HepG2 (cell line): ENCODE measurements around the gene NME4. TPM values are rescaled to one million over a fixed set of nuclear protein-coding genes. Genes with fewer than 3 reads are reported as not detected.

Experiments used
- AGO1 ChIP-seq: fragments of 200-400 bp; formaldehyde crosslinking; IDR thresholded peaks from 2 replicates; pipeline ENCODE4 v1.6.1; 2017; ENCODE audit warnings: mild to moderate bottlenecking, low read depth, low read length, moderate library complexity; ENCODE audit not compliant: poor library complexity, severe bottlenecking
- DDIT3 ChIP-seq: sonication (generic); formaldehyde crosslinking; IDR thresholded peaks from 2 replicates; pipeline ENCODE4 v1.4.0; 2020; ENCODE audit warnings: mild to moderate bottlenecking, missing genetic modification reagents
- GLMP ChIP-seq: sonication (generic); formaldehyde crosslinking; IDR thresholded peaks from 2 replicates; pipeline ENCODE4 v1.9.0; 2021; ENCODE audit warnings: missing genetic modification reagents, mild to moderate bottlenecking, borderline replicate concordance
- HNRNPK ChIP-seq: fragments of 200-400 bp; formaldehyde crosslinking; IDR thresholded peaks from 2 replicates; pipeline ENCODE4 v1.6.1; 2018; ENCODE audit warnings: low read length, low read depth, moderate library complexity, mild to moderate bottlenecking; ENCODE audit not compliant: poor library complexity, severe bottlenecking
- MTERF4 ChIP-seq: sonication (generic); formaldehyde crosslinking; IDR thresholded peaks from 2 replicates; pipeline ENCODE4 v1.8.0; 2023; ENCODE audit warnings: mild to moderate bottlenecking, missing genetic modification reagents
- MYPOP ChIP-seq: sonication (generic); formaldehyde crosslinking; IDR thresholded peaks from 2 replicates; pipeline ENCODE4 v1.8.1; 2023; ENCODE audit warnings: mild to moderate bottlenecking, moderate library complexity, missing genetic modification reagents
- SMC3 ChIP-seq: IDR thresholded peaks from 2 replicates; pipeline ENCODE4 v1.6.1; 2011; ENCODE audit warnings: low read length, improper control_type of control experiment
- STAG1 ChIP-seq: sonication (generic); formaldehyde crosslinking; IDR thresholded peaks from 2 replicates; pipeline ENCODE4 v1.4.0; 2020; ENCODE audit warnings: missing genetic modification reagents
- ZBTB33 ChIP-seq: sonication (generic); formaldehyde crosslinking; IDR thresholded peaks from 2 replicates; pipeline ENCODE4 v1.4.0; 2020; ENCODE audit warnings: missing genetic modification reagents
- ZBTB38 ChIP-seq: sonication (generic); formaldehyde crosslinking; IDR thresholded peaks from 2 replicates; pipeline ENCODE4 v1.5.1; 2020; ENCODE audit warnings: mild to moderate bottlenecking, missing genetic modification reagents
- ZNF276 ChIP-seq: sonication (generic); formaldehyde crosslinking; IDR thresholded peaks from 2 replicates; pipeline ENCODE4 v1.4.0; 2020; ENCODE audit warnings: mild to moderate bottlenecking, low read depth, missing genetic modification reagents
- ZNF558 ChIP-seq: sonication (generic); formaldehyde crosslinking; IDR thresholded peaks from 2 replicates; pipeline ENCODE4 v1.9.0; 2022; ENCODE audit warnings: mild to moderate bottlenecking, missing genetic modification reagents, borderline replicate concordance
- ZNF619 ChIP-seq: sonication (generic); formaldehyde crosslinking; IDR thresholded peaks from 2 replicates; pipeline ENCODE4 v1.4.0; 2020; ENCODE audit warnings: mild to moderate bottlenecking, missing genetic modification reagents
- ZNF687 ChIP-seq: sonication (generic); formaldehyde crosslinking; IDR thresholded peaks from 2 replicates; pipeline ENCODE4 v1.5.1; 2020; ENCODE audit warnings: mild to moderate bottlenecking, missing genetic modification reagents, moderate library complexity
- ZNF772 ChIP-seq: sonication (generic); formaldehyde crosslinking; IDR thresholded peaks from 2 replicates; pipeline ENCODE4 v1.5.0; 2020; ENCODE audit warnings: mild to moderate bottlenecking, missing genetic modification reagents
- ZNF790 ChIP-seq: sonication (generic); formaldehyde crosslinking; IDR thresholded peaks from 2 replicates; pipeline ENCODE4 v1.8.0; 2022; ENCODE audit warnings: missing genetic modification reagents, mild to moderate bottlenecking, borderline replicate concordance
- polyA plus RNA-seq, 8 experiments: library from polyadenylated mRNA; depleted of rRNA in 3 of 8; stranded (reverse) in 7 of 8; unstranded in 1 of 8; fragments of >200 nt; fragmentation: Illumina TruSeq in 4 of 8; extraction: Trizol in 4 of 8; gene quantifications; 2 replicates each; pipeline versions ENCODE4 v1.2.1 to v1.2.3, GENCODE V29; 2011 to 2016; ENCODE audit warnings: low read depth in 4 of 8, missing spikeins in 1 of 8, mixed read lengths in 1 of 8; ENCODE audit not compliant: insufficient read depth in 1 of 8
- total RNA-seq, 5 experiments: library from RNA; depleted of rRNA; stranded (reverse); fragments of >200 nt; fragmentation: Illumina TruSeq; extraction: Trizol; gene quantifications; 2 replicates each; pipeline ENCODE4 v1.2.3, GENCODE V29; 2016; ENCODE audit warnings: low read depth in 1 of 5

The NME4 gene
- total and polyA plus RNA-seq, 2 of the 13 experiments (the other 11 are each of a cell fraction or from before 2014, with no cell fraction given) = 121 to 263 TPM

GRCh38 chr16:361341-361871 is 35.6 kb upstream of the NME4 start (continued):
- TF ChIP-seq MYPOP (CRISPR knock-in tag) (0 out of 2 replicates have a peak, but pooled peaks have one; percentile 7), ZNF790 (CRISPR knock-in tag) (0 out of 2 replicates have a peak, but pooled peaks have one; percentile 30), ZBTB38 (CRISPR knock-in tag) (peak; percentile 59), ZNF558 (CRISPR knock-in tag) (0 out of 2 replicates have a peak, but pooled peaks have one; percentile 1), ZNF687 (CRISPR knock-in tag) (no peak), HNRNPK (no peak), ZNF772 (CRISPR knock-in tag) (no peak), STAG1 (CRISPR knock-in tag) (no peak), SMC3 (no peak), ZNF619 (0 out of 2 replicates have a peak, but pooled peaks have one; percentile 2), AGO1 (no peak), ZNF276 (CRISPR knock-in tag) (0 out of 2 replicates have a peak, but pooled peaks have one; percentile 30), DDIT3 (CRISPR knock-in tag) (no peak), ZBTB33 (CRISPR knock-in tag) (peak; percentile 46; the same call in 1 of the 2 replicates), MTERF4 (CRISPR knock-in tag) (peak; percentile 75; the same call in 1 of the 2 replicates), GLMP (CRISPR knock-in tag) (no peak)
- TF ChIP-seq, all 625 proteins: peak for 15
